ENCODE measurements around the gene ZNF521.

Gene ZNF521

DNA sequence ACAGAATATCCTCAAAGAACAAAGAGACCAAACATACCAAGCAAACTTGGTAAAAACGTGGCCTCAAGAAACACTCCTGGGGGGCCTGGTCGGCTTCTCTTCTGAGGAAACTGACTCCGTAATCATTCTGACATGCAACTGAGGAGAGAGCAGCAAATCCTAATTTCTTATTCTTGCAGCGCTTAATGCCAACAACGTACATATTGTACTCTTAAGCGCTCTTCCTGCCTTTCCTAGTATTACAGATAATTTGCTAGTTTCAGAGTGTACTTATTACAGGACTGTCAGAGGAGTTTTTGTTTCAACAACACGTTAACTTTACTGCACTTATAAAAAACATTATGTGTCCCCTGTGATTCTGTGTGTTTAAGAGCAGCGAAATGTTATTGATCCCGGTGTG lies 64.9 kb downstream of the ZNF521 start:
- Histone ChIP-seq H3K9ac (ENCODE audit: low read depth, low read length) (no peak overlapping the region), H3K9me3 (ENCODE audit: insufficient read depth, low read depth, low read length) (no peaks in the 10 kb centered on the region), H3K27ac (ENCODE audit: low read depth, low read length) (no peak overlapping the region), H3K36me3 (ENCODE audit: insufficient read depth, low read length) (no peaks in the 10 kb centered on the region), H3K27me3 (ENCODE audit: insufficient read depth, low read length) (no peaks in the 10 kb centered on the region), H3K4me3 (ENCODE audit: low read length) (no peak overlapping the region), H3K4me1 (ENCODE audit: insufficient read depth, low read length) (peaks cover 49% of the 10 kb centered on the region)
- 93% methylated on average over 8 of the region's 9 CpGs for WGBS

DNA sequence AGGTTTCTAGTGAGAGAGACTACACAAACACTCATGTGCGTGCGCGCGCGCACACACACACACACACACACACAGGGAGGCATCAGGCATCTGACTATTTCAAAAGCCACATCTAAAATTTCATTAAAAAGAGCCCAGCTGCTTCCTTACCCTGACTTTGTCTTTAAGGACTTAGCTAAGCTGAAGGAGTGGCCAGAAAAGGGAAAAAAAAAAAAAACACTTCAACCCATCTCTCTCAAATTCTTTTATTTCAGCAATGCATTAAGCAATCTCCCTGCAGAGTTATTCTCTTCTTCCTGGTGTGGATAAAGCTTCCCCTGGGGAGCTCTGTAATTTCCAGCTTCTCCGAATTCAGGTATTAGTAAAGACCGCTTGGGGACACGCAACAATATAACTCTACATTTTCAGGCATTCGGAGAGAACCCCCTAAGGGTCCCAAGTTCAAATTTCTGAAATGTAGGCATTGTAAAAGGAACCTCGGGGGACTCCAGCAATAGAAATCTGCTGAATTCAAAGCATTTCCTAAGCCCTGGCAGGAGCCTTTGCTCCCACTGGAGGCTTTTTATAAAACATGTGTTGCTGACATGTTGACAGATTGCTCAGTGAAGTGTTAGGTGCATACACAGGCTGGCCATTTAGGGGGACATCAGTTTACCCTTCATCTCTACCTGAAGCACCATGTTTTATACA lies 67.0 kb downstream of the ZNF521 start:
- Histone ChIP-seq H3K4me3 (ENCODE audit: low read length) (no peak overlapping the region), H3K4me1 (ENCODE audit: insufficient read depth, low read length) (peaks cover 61% of the 10 kb centered on the region), H3K36me3 (ENCODE audit: insufficient read depth, low read length) (no peaks in the 10 kb centered on the region), H3K27me3 (ENCODE audit: insufficient read depth, low read length) (no peaks in the 10 kb centered on the region), H3K27ac (ENCODE audit: low read depth, low read length) (no peak overlapping the region; the same call in 1 of the 2 replicates), H3K9ac (ENCODE audit: low read depth, low read length) (no peak overlapping the region), H3K9me3 (ENCODE audit: insufficient read depth, low read depth, low read length) (no peaks in the 10 kb centered on the region)
- WGBS: 71% methylated on average over 10 of the region's 10 CpGs

DNA sequence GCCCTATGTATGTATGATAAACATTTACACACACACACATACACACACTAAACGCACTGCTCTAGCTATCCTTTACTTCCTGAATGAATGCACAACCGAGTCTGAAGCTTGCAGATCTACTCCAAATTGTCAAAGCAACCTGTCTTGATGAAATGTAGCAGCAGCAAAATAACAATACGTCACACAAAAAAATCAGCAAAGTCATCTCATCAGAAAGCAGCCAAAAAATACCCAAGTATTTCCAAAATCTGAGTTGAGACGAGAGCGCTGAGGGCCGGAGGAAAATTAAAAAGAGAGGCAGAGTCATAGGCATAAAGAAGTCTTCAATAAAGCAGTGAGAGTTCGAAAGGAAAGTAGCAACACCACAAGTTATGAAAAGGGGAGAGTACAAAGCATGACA lies 67.7 kb downstream of the ZNF521 start:
- 90% methylated on average over 7 of the region's 7 CpGs for WGBS
- Histone ChIP-seq H3K36me3 (ENCODE audit: insufficient read depth, low read length) (no peaks in the 10 kb centered on the region), H3K4me1 (ENCODE audit: insufficient read depth, low read length) (peaks cover 58% of the 10 kb centered on the region), H3K4me3 (ENCODE audit: low read length) (no peak overlapping the region), H3K27me3 (ENCODE audit: insufficient read depth, low read length) (no peaks in the 10 kb centered on the region), H3K9me3 (ENCODE audit: insufficient read depth, low read depth, low read length) (no peaks in the 10 kb centered on the region), H3K9ac (ENCODE audit: low read depth, low read length) (no peak overlapping the region), H3K27ac (ENCODE audit: low read depth, low read length) (no peak overlapping the region)

DNA sequence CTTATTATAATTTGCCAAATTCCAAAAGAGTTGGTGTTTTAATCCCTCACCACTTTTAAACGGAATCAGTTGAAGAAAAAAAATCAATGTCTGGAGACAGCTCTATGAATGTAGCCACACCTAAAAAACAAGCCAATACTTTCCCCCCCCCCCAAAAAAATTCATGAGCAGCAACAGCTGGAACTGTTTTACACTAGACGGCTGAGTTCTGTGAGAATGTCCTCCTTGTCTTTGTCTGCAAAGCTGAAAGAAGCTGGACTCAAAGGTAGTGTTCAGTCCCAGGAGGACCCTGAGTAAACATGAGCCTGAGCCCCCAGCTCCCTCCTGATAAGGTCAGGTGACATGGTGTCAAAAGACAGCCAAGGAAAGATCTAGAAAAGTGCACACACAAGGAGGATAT lies 68.2 kb downstream of the ZNF521 start:
- no peak overlapping the region for H3K9ac ChIP-seq (ENCODE audit: low read depth, low read length)
- WGBS: 84% methylated on average over 2 of the region's 2 CpGs
- no peak overlapping the region for H3K4me3 ChIP-seq (ENCODE audit: low read length)

DNA sequence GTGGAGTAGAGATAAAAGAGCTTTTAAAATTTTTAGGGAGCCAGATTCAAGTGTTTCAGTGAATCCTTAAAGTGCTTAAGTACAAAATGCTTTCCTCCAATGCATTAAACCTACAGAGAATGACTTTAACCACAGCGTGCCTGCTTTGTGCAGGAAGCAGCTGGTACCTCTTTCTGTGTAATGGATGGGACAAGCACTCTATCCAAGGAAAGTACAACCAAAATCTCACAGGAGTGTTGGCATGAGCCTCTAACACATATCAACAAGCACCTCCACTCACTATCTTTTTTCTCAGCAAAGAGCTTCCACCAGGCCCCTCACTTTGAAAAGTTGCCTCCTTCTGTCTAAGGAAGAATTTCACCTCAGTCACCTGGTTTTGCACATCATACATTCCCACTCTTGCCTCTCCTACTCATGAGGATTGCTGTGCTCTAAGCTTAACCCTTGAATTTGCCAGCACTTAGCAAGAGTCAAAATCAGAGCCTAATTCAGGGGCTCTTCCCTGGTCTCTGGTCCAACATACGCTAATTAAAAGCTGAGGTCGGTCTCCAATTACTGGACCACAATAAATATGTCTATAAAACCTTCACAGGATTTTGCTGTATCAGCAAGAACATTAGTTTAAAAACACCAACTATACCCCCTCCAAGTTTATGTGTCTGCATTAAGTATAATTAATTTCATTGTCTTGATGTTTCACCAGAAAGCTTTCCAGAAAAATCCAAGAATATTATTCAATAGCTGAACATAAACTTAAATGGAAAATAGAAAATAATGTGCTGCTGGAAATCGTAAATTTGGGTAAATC lies 68.9 kb downstream of the ZNF521 start:
- Histone ChIP-seq H3K4me3 (ENCODE audit: low read length) (no peak overlapping the region), H3K9ac (ENCODE audit: low read depth, low read length) (no peak overlapping the region), H3K9me3 (ENCODE audit: insufficient read depth, low read depth, low read length) (no peaks in the 10 kb centered on the region), H3K27me3 (ENCODE audit: insufficient read depth, low read length) (no peaks in the 10 kb centered on the region), H3K27ac (ENCODE audit: low read depth, low read length) (no peak overlapping the region), H3K4me1 (ENCODE audit: insufficient read depth, low read length) (peaks cover 58% of the 10 kb centered on the region), H3K36me3 (ENCODE audit: insufficient read depth, low read length) (no peaks in the 10 kb centered on the region)
- 83% methylated on average over 4 of the region's 4 CpGs for WGBS

More for the DNA sequence above, 68.2 kb downstream of the ZNF521 start:
- H3K27ac ChIP-seq (ENCODE audit: low read depth, low read length): no peak overlapping the region
- no peaks in the 10 kb centered on the region for H3K36me3 ChIP-seq (ENCODE audit: insufficient read depth, low read length)
- no peaks in the 10 kb centered on the region for H3K27me3 ChIP-seq (ENCODE audit: insufficient read depth, low read length)
- peaks cover 58% of the 10 kb centered on the region for H3K4me1 ChIP-seq (ENCODE audit: insufficient read depth, low read length)
- no peaks in the 10 kb centered on the region for H3K9me3 ChIP-seq (ENCODE audit: insufficient read depth, low read depth, low read length)

DNA sequence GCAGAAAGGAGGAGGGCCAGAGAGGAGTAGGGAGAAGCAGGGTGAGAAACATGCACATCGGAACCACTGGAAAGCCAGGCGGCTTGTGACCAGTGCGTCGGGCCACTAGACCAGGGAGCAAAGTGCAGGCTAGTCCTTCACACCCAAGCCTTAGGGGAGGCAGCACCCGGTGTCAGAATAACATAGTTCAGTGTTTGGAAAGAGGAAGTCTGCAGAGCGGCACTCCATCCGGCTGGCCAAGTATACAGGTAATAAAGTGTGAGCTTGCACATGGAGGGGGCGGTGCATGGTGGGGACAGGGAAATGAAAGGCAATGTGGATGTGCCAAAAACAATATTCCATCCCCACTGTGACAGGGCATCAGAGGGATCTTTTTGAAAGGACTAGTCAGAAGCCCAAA lies 69.7 kb downstream of the ZNF521 start:
- Histone ChIP-seq H3K9ac (ENCODE audit: low read depth, low read length) (no peak overlapping the region), H3K27me3 (ENCODE audit: insufficient read depth, low read length) (no peaks in the 10 kb centered on the region)
- WGBS: 86% methylated on average over 8 of the region's 8 CpGs

DNA sequence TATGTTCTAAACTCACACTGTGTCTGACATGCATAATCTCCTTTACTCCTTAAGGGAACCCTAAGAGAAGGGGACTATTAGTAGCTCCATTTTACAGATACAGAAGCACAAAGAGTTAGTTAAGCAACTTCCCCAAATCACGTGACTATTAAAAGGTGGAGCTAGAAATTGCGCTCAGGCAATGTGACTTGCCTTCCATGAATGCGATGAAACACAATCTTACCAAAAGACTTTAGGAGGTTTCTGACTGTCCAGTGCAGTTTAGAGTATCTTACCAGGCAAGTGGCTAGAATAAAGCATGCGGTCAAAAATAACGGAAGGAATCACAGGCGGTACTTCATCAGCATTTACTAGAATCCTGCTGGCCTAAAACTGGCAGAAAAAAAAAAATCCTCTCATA lies 70.4 kb downstream of the ZNF521 start:
- Histone ChIP-seq H3K9me3 (ENCODE audit: insufficient read depth, low read depth, low read length) (no peaks in the 10 kb centered on the region), H3K36me3 (ENCODE audit: insufficient read depth, low read length) (no peaks in the 10 kb centered on the region), H3K4me1 (ENCODE audit: insufficient read depth, low read length) (peaks cover 47% of the 10 kb centered on the region), H3K4me3 (ENCODE audit: low read length) (no peak overlapping the region), H3K27ac (ENCODE audit: low read depth, low read length) (no peak overlapping the region), H3K27me3 (ENCODE audit: insufficient read depth, low read length) (no peaks in the 10 kb centered on the region), H3K9ac (ENCODE audit: low read depth, low read length) (no peak overlapping the region)
- WGBS: 94% methylated on average over 6 of the region's 6 CpGs

More for the DNA sequence above, 69.7 kb downstream of the ZNF521 start:
- H3K4me1 ChIP-seq (ENCODE audit: insufficient read depth, low read length): peaks cover 52% of the 10 kb centered on the region
- no peak overlapping the region for H3K27ac ChIP-seq (ENCODE audit: low read depth, low read length)
- no peak overlapping the region for H3K4me3 ChIP-seq (ENCODE audit: low read length)
- H3K36me3 ChIP-seq (ENCODE audit: insufficient read depth, low read length): no peaks in the 10 kb centered on the region
- H3K9me3 ChIP-seq (ENCODE audit: insufficient read depth, low read depth, low read length): no peaks in the 10 kb centered on the region

DNA sequence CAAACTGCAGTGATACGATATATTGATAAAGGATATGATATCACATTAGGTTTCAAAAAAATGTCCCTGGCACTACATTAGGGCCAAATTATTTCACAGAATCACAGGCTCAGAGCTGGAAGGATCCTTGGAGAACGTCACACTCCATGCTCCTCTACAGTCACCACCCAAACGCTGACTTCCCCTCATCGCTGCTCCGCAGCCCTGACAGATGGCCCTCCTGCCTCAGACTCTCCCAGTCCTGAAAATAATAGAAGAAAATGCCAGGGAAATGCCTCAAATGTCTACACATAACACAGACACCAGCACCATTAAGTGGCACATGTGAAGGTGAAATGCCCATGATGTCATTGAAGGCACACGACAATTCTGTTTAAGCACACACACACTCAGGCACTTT lies 72.0 kb downstream of the ZNF521 start:
- Histone ChIP-seq H3K27me3 (ENCODE audit: insufficient read depth, low read length) (no peaks in the 10 kb centered on the region), H3K4me3 (ENCODE audit: low read length) (no peak overlapping the region), H3K36me3 (ENCODE audit: insufficient read depth, low read length) (no peaks in the 10 kb centered on the region), H3K9me3 (ENCODE audit: insufficient read depth, low read depth, low read length) (no peaks in the 10 kb centered on the region), H3K27ac (ENCODE audit: low read depth, low read length) (no peak overlapping the region), H3K4me1 (ENCODE audit: insufficient read depth, low read length) (peaks cover 41% of the 10 kb centered on the region), H3K9ac (ENCODE audit: low read depth, low read length) (no peak overlapping the region)
- WGBS: 93% methylated on average over 6 of the region's 6 CpGs

DNA sequence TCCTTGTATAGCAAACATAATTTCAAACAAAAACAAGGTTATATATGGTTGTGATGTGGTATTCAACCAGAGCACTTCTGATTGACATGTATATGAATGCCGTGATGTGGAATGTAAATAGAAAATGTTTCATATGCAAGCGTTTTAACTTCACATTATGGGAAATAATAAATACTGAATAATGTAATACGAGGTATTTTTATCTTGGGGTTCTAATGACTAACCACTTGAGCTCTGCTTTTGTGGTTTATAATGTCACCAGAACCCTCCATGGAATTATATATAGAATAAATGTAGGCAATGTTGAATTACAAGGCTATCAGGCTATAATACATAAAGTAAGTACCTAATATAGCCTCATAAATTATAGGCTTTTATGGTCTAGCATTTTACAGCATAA lies 72.4 kb downstream of the ZNF521 start:
- WGBS: 100% methylated on average over 1 of the region's 3 CpGs
- Histone ChIP-seq H3K9me3 (ENCODE audit: insufficient read depth, low read depth, low read length) (no peaks in the 10 kb centered on the region), H3K27me3 (ENCODE audit: insufficient read depth, low read length) (no peaks in the 10 kb centered on the region), H3K36me3 (ENCODE audit: insufficient read depth, low read length) (no peaks in the 10 kb centered on the region), H3K4me1 (ENCODE audit: insufficient read depth, low read length) (peaks cover 36% of the 10 kb centered on the region), H3K9ac (ENCODE audit: low read depth, low read length) (no peak overlapping the region), H3K4me3 (ENCODE audit: low read length) (no peak overlapping the region), H3K27ac (ENCODE audit: low read depth, low read length) (no peak overlapping the region)

DNA sequence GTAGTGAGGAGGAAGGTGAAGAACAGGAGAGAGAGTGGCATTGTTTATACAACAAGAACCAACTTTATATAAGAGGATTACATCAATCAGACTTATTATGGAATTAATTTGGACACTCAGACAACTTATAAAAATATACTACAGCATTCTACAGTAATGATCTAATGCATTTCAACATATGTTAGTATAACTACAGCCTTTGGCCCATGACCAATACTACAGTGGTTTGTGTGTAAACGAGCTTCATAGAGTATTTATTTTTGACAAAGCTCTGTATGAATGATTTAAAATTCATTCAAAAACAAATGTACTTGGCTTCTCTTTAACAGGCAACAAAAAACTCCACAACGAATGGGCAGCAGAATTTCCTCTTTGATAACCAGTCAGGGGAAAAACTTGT lies 72.8 kb downstream of the ZNF521 start:
- H3K4me1 ChIP-seq (ENCODE audit: insufficient read depth, low read length): peaks cover 32% of the 10 kb centered on the region
- no peak overlapping the region for H3K4me3 ChIP-seq (ENCODE audit: low read length)
- 75% methylated on average over 1 of the region's 2 CpGs for WGBS
- H3K9me3 ChIP-seq (ENCODE audit: insufficient read depth, low read depth, low read length): no peaks in the 10 kb centered on the region
- no peak overlapping the region for H3K9ac ChIP-seq (ENCODE audit: low read depth, low read length)
- H3K36me3 ChIP-seq (ENCODE audit: insufficient read depth, low read length): no peaks in the 10 kb centered on the region
- no peaks in the 10 kb centered on the region for H3K27me3 ChIP-seq (ENCODE audit: insufficient read depth, low read length)
- H3K27ac ChIP-seq (ENCODE audit: low read depth, low read length): no peak overlapping the region

DNA sequence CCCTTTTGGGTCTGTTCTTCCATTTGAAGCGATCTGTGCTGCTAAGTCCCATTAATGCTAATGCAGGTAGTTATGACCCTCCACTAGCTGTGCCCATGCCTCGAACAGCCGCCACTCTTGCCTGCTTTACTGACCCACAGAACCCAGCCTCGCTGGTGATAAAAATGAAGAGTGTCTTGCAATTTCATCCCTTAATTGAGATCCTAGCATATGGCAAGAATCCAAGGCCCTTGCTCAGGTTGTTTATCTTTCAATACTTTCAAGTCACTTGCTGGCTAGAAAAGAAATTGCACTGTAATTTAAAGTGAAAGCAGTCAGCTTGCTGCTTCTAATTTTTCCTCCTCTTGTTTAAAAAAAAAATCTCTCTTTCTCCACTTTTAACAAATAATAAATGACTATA lies 73.6 kb downstream of the ZNF521 start:
- Histone ChIP-seq H3K4me3 (ENCODE audit: low read length) (no peak overlapping the region), H3K9ac (ENCODE audit: low read depth, low read length) (no peak overlapping the region), H3K27ac (ENCODE audit: low read depth, low read length) (no peak overlapping the region), H3K4me1 (ENCODE audit: insufficient read depth, low read length) (peaks cover 25% of the 10 kb centered on the region), H3K9me3 (ENCODE audit: insufficient read depth, low read depth, low read length) (no peaks in the 10 kb centered on the region), H3K27me3 (ENCODE audit: insufficient read depth, low read length) (no peaks in the 10 kb centered on the region), H3K36me3 (ENCODE audit: insufficient read depth, low read length) (peaks cover under 1% of the 10 kb centered on the region; the same call in 1 of the 2 replicates)
- WGBS: 86% methylated on average over 4 of the region's 4 CpGs

Data from HUES64 (cell line).